HFF-Myc (cell line): ENCODE data around the gene MDH1.

Experiments
- DNase-seq: peaks from one replicate; pipeline ENCODE4 v3.0.0-alpha.2; 2011; ENCODE audit warnings: low read depth; ENCODE audit errors: extremely low read depth
- H3K4me3 ChIP-seq: replicated peaks from 2 replicates; pipeline ENCODE4 v1.5.1; 2011; ENCODE audit warnings: low read depth, mild to moderate bottlenecking, control low read depth, low read length
- CTCF ChIP-seq: IDR thresholded peaks from 2 replicates; pipeline ENCODE4 v1.5.1; 2012; ENCODE audit warnings: mild to moderate bottlenecking, low read depth, low read length, control low read depth; ENCODE audit errors: missing control alignments

MDH1 gene

GRCh38 chr2:63576546-63576945, 12.2 kb upstream of the MDH1 start:
- H3K4me3 ChIP-seq, result no peak overlapping the region
- TF ChIP-seq CTCF, result no peak
- DNase-seq, result no peak

- no peak for DNase-seq
- TF ChIP-seq CTCF, result no peak
- no peak overlapping the region for H3K4me3 ChIP-seq
Measured at GRCh38 chr2:63578767-63579166, 10.0 kb upstream of the MDH1 start.

- TF ChIP-seq CTCF, result no peak
- DNase-seq, result no peak
- no peak overlapping the region for H3K4me3 ChIP-seq
Measured at GRCh38 chr2:63580651-63581297, 8.0 kb upstream of the MDH1 start.

- no peak for DNase-seq
- no peak for TF ChIP-seq CTCF
- H3K4me3 ChIP-seq, result no peak overlapping the region
Measured at GRCh38 chr2:63581298-63581961, 7.3 kb upstream of the MDH1 start.

- H3K4me3 ChIP-seq, result no peak overlapping the region
- no peak for DNase-seq
Measured at GRCh38 chr2:63582873-63583272, 5.9 kb upstream of the MDH1 start.

GRCh38 chr2:63587814-63588384, 864 bp upstream of the MDH1 start:
- no peak for TF ChIP-seq CTCF
- DNase-seq, result no peak
- H3K4me3 ChIP-seq, result peak overlapping the region; percentile 91

More at GRCh38 chr2:63582873-63583272, 5.9 kb upstream of the MDH1 start:
- TF ChIP-seq CTCF, result no peak
